ENCODE results near the gene FAM107B.

FAM107B gene

DNA sequence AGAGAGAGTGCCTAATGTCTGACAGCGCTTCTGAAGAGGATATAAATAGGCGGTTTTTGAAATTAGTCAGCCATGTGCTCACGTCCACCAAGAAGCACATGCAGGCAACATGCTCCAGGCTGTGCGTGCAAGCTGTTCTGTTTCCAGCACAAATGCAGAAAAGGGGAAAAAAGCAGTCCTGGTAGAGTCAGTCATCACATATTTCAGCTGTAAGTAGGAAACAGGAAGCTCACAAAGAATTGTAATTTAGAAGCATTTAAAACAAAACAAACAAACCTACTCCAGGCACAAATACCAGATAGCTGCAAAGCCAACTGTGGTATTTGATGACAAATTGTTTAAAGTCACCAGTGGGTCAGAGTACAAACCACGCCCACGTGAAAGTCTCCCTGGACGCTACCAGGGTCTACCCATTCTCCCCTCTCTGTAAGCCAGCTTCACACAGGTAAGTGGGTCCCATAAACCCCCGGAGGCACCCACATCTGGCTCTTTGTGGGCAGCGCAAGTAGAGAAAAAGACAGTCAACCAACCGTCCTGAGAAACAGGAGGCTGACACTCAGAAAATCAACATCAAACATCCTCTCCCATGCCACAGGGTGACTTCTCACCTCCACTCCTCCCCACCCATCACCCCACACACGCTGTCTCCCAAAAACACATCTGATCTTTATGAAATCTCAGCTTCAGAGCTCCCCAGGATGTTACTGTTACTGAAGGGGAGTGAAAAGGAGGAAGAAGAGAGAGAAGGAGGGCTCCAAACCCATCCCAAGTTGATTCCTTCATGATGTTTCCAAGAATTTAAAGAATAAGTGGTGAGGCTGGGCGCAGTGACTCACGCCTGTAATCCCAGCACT is 186.4 kb downstream of the FAM107B start:
- TF ChIP-seq, protein P1, sequence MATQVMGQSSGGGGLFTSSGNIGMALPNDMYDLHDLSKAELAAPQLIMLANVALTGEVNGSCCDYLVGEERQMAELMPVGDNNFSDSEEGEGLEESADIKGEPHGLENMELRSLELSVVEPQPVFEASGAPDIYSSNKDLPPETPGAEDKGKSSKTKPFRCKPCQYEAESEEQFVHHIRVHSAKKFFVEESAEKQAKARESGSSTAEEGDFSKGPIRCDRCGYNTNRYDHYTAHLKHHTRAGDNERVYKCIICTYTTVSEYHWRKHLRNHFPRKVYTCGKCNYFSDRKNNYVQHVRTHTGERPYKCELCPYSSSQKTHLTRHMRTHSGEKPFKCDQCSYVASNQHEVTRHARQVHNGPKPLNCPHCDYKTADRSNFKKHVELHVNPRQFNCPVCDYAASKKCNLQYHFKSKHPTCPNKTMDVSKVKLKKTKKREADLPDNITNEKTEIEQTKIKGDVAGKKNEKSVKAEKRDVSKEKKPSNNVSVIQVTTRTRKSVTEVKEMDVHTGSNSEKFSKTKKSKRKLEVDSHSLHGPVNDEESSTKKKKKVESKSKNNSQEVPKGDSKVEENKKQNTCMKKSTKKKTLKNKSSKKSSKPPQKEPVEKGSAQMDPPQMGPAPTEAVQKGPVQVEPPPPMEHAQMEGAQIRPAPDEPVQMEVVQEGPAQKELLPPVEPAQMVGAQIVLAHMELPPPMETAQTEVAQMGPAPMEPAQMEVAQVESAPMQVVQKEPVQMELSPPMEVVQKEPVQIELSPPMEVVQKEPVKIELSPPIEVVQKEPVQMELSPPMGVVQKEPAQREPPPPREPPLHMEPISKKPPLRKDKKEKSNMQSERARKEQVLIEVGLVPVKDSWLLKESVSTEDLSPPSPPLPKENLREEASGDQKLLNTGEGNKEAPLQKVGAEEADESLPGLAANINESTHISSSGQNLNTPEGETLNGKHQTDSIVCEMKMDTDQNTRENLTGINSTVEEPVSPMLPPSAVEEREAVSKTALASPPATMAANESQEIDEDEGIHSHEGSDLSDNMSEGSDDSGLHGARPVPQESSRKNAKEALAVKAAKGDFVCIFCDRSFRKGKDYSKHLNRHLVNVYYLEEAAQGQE (IDR thresholded peaks at IDR 0.05; ENCODE audit: insufficient read depth in 1 of 2, low read depth in 2 of 2, low read length in 2 of 2) = no peak
- TF ChIP-seq SIN3A (IDR thresholded peaks at IDR 0.05; ENCODE audit: borderline replicate concordance, insufficient read depth, low read length) (no peak), POLR2AphosphoS5 (IDR thresholded peaks at IDR 0.05; ENCODE audit: low read depth, low read length) (no peak), FOXP2 (optimal IDR thresholded peaks at IDR 0.05; ENCODE audit: borderline replicate concordance, extremely low read depth, extremely low read length, insufficient read depth) (no peak), TAF1 (IDR thresholded peaks at IDR 0.05; ENCODE audit: borderline replicate concordance, insufficient read depth, low read length) (no peak)

DNA sequence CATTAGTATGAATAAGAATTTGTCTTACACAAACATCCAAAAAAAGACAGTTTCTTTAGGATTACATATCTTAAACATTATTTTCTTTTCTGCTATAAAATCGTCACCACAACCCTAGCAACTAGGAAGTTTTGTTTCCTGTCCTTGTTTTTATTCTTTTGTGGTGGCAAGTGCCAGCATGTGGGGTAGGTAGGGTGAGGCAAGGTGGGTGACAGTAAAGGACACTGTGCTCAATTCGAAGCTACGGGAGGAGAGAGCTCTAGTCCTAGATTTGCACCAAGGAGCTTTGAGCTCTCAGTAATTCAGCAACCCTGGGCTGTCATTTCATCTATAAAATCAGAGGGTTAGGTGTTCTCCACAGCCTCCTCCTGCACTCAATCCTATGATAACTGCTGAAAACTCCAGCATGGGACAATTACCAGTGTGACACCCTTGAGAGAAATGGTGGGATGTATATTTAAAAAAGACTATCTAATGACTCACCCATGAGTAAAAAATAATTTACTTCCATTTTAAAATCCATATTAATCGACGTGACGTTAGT is 187.1 kb downstream of the FAM107B start:
- no peak for TF ChIP-seq FOXP2 (optimal IDR thresholded peaks at IDR 0.05; ENCODE audit: borderline replicate concordance, extremely low read depth, extremely low read length, insufficient read depth)
- no peak for TF ChIP-seq POLR2AphosphoS5 (IDR thresholded peaks at IDR 0.05; ENCODE audit: low read depth, low read length)
- TF ChIP-seq SIN3A (IDR thresholded peaks at IDR 0.05; ENCODE audit: borderline replicate concordance, insufficient read depth, low read length) = no peak
- TF ChIP-seq TAF1 (IDR thresholded peaks at IDR 0.05; ENCODE audit: borderline replicate concordance, insufficient read depth, low read length) = no peak
- TF ChIP-seq, protein P1 (IDR thresholded peaks at IDR 0.05; ENCODE audit: insufficient read depth in 1 of 2, low read depth in 2 of 2, low read length in 2 of 2) = no peak

DNA sequence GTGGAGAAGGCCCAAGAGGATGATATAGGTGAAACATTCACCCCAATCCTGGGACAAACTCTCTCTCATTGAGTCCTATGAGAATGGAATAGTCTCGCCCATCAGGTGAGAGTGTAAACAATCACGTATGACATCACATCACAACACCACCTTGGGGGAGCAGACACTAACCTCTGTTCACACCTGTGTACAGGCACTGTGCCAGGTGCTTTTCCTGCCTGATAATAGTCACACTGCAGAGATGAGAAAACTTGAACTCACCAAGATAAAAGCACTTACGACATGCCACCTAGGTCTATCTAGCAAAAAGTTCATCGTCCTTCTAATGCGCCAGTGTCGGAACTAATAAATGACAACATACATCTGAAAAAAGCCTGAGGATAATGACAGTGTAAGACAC is 187.8 kb downstream of the FAM107B start:
- TF ChIP-seq POLR2AphosphoS5 (IDR thresholded peaks at IDR 0.05; ENCODE audit: low read depth, low read length) = no peak
- TF ChIP-seq SIN3A (IDR thresholded peaks at IDR 0.05; ENCODE audit: borderline replicate concordance, insufficient read depth, low read length) = no peak
- TF ChIP-seq FOXP2 (optimal IDR thresholded peaks at IDR 0.05; ENCODE audit: borderline replicate concordance, extremely low read depth, extremely low read length, insufficient read depth) = no peak
- TF ChIP-seq, protein P1 (IDR thresholded peaks at IDR 0.05; ENCODE audit: insufficient read depth in 1 of 2, low read depth in 2 of 2, low read length in 2 of 2) = no peak
- TF ChIP-seq TAF1 (IDR thresholded peaks at IDR 0.05; ENCODE audit: borderline replicate concordance, insufficient read depth, low read length) = no peak

DNA sequence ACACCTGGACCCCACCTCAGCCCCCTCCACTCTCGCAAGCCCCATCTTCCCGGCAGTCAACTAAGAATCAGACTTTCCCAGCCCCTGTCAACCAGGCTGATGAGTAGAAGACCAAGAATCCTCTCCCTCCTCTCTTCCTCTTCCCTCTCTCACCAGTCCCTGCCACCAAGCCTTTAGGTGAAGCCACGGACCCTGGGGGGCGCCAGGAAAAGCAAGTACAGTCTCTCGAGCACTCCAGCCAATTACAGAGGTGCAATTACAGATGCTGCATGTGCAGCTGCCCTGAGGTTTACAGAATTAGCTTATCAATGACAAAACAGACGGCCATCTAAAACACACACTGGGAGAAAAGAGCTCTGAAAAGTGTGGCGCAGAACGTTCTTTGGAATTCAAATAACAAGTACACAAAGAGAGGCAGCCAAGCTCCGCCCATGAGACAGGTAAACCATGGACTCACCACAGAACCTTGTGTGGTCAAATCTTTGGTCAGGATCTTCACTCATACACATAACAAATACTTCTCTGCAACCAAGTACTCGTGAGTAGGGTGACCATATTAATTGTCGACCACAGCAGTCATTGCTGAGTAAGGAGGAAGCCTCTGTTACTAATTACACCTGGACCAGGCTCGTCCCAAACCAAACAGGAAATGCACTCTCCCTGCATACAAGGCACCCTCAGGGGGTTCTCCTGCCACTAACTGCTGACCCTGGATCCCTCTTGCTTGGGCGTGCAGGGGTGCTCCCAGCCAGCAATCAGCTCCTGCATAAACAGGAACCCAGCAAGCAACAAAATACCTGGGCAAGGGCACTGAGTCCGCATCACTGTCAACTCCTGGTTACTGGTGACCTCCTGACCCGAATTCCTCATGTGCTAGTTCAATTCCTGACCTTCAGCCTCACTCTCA is 189.2 kb downstream of the FAM107B start:
- TF ChIP-seq TAF1 (IDR thresholded peaks at IDR 0.05; ENCODE audit: borderline replicate concordance, insufficient read depth, low read length) = no peak
- TF ChIP-seq POLR2AphosphoS5 (IDR thresholded peaks at IDR 0.05; ENCODE audit: low read depth, low read length) = no peak
- no peak for TF ChIP-seq SIN3A (IDR thresholded peaks at IDR 0.05; ENCODE audit: borderline replicate concordance, insufficient read depth, low read length)
- TF ChIP-seq, protein P1 (IDR thresholded peaks at IDR 0.05; ENCODE audit: insufficient read depth in 1 of 2, low read depth in 2 of 2, low read length in 2 of 2) = no peak
- TF ChIP-seq FOXP2 (optimal IDR thresholded peaks at IDR 0.05; ENCODE audit: borderline replicate concordance, extremely low read depth, extremely low read length, insufficient read depth) = no peak

All from PFSK-1 (cell line).